NCI-H524 (cell line): ENCODE measurements around the gene KCNE1.
"Not testable (repeated sequence)": the region's sequence is repeated elsewhere in the genome, so short reads cannot be mapped to it uniquely, and the experiment has no call there.

Experiments used
- DNase-seq, 2 experiments: peaks; one replicate each; lab custom pipeline; 2025; lab: John Stamatoyannopoulos, UW

KCNE1 gene

GRCh38 chr21:34511181-34511580 is 829 bp downstream of the KCNE1 start:
- no peak for DNase-seq

GRCh38 chr21:34510148-34511142 is 1.6 kb downstream of the KCNE1 start:
- peak; percentile 5 to 17 for DNase-seq

GRCh38 chr21:34509151-34509550 is 2.9 kb downstream of the KCNE1 start:
- DNase-seq: no peak

DNA sequence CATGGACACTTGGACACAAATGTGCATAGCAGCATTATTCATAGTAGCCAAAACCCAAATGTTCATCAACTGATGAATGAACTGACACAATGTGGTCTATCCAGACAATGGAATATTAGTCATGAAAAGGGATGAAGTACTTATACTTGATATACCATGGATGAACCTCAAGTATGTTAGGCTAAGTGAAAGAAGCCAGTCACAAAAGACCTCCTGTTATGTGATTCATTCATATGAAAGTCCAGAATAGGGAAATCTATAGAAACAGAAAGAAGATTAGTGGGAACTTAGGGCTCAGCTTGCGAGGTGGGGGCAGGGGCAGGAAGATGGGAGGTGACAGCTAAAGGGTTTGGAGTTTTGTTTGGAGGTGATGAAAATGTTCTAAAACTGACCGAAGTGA is 7.4 kb downstream of the KCNE1 start:
- DNase-seq: no peak

DNA sequence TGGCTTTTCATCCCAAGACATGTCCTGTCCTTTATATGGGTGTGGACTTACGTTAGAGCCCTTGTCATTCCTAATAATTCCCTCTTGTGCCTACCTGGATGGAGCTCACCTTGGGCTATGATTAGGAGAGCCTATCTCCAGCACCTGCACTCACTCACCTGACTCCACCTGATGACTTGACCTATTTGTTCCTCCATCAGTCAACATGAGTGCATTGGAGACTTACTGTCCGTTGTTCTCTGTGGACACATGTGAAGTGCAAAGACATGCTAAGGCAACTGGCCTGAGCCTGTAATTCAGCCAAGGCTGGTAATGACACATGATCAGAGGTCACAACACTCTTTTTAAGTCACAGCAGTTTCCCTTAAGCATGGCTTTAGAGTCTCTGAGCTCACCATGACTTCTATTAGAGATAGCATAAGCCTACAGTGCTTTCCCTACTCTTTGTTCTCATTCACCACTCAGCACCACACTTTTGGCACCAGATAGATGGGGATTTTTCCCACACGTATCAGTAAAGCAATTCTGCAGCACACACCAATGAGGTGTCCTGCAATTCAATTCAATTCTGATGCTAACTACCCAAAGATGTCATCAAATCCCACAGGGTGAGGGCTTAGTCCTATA is 9.4 kb downstream of the KCNE1 start:
- DNase-seq: no peak

- DNase-seq: no peak
These were observed 10.3 kb downstream of the KCNE1 start for GRCh38 chr21:34501716-34502115.

DNA sequence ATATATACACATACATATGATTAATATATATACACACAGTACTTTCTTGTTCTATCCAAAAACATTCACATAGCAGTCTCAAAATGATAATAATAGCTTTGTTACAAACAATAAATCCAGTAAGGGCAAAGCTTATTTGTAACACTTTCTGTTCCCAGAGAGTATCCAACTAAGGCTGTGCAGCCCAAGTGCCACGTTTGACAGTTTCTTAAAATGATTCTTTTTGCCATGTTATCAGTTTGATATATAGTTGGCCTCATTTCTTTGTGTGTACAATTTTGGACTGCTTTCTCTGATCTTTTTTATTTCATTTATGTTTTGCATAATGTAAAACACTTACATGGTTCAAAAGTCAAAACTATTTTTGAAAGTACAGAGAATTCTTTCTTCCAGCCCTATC is 11.8 kb downstream of the KCNE1 start:
- DNase-seq: no peak

GRCh38 chr21:34499116-34499515 is 12.9 kb downstream of the KCNE1 start:
- DNase-seq: no peak

- DNase-seq: peak; percentile 10 to 45
These were observed 13.4 kb downstream of the KCNE1 start for GRCh38 chr21:34498623-34499022.

DNA sequence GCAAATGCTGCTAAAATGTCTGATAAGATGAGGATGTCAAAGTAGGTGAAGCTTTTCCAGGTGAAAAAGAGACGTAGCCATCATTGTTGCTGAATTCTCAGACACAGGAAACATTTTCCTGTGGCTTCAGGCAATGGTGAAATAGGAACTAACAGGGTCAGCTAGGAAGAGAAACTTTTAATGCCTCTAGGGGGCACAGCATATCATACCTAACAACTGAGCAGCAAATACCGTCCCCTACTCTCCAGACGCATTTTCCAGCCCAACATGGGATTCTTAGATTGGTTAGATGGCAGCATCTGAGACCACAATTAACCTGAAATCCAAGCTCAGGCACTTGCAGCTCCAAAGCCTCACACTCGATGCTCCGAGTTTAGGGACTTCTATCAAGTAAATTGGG is 28.2 kb downstream of the KCNE1 start:
- not testable (repeated sequence) for DNase-seq

- not testable (repeated sequence) for DNase-seq
These were observed 28.6 kb downstream of the KCNE1 start for GRCh38 chr21:34483435-34483834.

GRCh38 chr21:34467333-34467732 is 44.7 kb downstream of the KCNE1 start:
- not testable (repeated sequence) for DNase-seq

DNA sequence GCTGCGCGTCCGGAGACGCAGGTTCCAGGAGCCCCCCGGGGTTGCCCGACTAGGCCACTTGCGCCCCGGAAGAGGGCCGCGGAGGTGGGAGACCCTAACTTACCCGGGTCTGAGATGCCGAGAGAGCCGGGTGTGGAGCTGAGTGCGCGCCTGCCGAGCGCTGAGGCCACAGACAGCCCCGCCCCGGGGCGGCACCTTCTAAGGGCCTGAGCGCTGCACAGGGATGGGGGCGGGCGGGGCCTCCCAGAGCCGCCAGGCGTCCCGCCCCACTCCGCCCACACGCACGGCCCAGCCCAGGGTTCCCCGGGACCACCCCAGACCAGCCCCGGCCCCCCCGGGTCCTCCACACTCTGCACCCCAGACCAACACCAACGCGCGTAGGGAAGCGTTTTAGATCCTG is 52.6 kb downstream of the KCNE1 start:
- DNase-seq: not testable (repeated sequence)

- not testable (repeated sequence) for DNase-seq
These were observed 53.7 kb downstream of the KCNE1 start for GRCh38 chr21:34458266-34458665.

DNA sequence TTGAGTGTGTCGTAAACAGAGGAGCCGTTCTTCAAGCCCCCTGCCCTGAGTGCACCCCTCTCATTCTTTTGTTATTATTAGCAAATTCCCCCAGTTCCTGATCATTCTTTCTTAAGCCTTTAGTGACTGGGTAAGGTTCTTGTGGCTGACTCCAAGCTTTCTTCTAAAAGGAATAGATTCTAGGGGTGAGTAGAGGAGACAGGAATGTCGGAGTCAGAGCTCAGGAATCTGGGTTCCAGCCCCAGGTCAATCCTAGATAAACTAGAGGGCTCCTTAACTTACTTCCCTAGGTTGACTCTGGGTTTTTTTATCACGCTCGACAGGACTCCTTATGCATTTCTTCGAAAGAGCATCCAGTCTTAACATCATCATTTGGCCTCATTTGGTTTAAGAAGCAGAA is 55.8 kb downstream of the KCNE1 start:
- not testable (repeated sequence) for DNase-seq

- DNase-seq: not testable (repeated sequence)
These were observed 56.4 kb downstream of the KCNE1 start for GRCh38 chr21:34455628-34456027.

DNA sequence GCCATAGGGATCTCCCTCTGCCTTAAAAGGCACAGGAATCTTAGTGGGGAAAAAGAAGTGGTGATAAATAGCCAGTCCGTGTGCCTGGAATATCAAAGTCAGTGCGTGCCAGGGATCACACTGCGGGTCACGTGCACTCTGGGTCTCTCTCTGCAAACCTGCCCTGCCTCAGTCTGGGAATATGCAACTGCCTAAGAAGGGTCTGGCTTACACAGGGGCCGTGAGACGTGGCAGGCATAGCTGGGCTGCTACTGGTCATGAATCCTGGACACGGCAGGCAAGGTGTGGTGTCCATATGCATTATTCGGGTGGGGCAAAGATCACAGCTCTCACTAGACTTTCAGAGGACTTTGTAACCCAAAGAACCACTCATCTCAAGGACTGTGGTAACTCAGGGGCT is 65.0 kb downstream of the KCNE1 start:
- not testable (repeated sequence) for DNase-seq

DNA sequence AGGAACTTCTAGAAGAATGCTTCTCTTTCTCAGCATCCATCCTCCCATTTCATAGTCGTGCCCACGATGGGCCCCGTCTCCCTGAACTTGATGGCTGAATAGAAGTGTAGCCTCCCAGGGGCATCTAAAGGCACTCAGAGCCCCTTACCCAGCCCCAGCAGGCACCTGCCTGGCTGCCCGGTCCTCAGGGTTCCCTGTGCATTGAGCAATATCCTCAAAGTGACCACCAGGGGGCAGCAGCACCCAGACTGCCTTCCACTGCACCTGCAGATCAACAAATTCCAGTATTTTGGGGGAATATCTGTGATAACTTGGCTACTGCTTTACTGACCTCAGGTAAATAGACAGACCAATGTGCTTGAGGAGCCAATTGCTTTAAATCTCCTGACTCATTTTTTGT is 68.5 kb downstream of the KCNE1 start:
- DNase-seq: not testable (repeated sequence)

GRCh38 chr21:34429710-34430109 is 82.3 kb downstream of the KCNE1 start:
- DNase-seq: not testable (repeated sequence)

GRCh38 chr21:34428441-34428840 is 83.6 kb downstream of the KCNE1 start:
- DNase-seq: not testable (repeated sequence)

- DNase-seq: not testable (repeated sequence)
These were observed 84.7 kb downstream of the KCNE1 start for GRCh38 chr21:34427339-34427738.

DNA sequence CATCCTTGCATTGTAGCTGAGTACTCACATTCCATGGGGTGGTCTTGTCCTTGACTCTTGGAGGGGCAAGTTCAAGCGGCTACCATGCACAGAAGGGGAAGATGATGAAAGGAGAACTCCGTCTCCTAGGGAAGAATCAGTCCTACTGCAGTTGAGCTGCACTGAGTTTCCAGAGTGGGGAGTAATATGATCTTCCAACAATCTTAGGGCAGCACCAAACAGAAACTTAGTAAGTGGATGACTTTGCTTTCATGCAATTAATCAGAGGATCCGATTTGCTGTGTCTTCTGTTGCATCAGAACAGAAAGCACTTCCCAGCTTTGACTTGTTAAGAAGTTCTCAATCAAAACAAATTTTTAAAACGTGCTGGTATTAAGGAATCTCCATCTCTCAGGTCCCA is 88.2 kb downstream of the KCNE1 start, which contains the start of gene SMIM34:
TSS of gene SMIM34 (minus strand) at position 147 of the 400 bp plus-strand sequence. CDS start at position 35, 112 bp downstream.
- DNase-seq: not testable (repeated sequence)
